Measurements from ENCODE around the gene TTC8.

TTC8 gene

GRCh38 chr14:88863167-88863566 is 38.7 kb downstream of the TTC8 start:
- DNase-seq (ENCODE audit: low read depth), result no peak
- no peak overlapping the region for H3K4me3 ChIP-seq (ENCODE audit: low read depth, low read length)
- no peak for TF ChIP-seq CTCF (IDR thresholded peaks at IDR 0.05; ENCODE audit: low read depth, low read length, missing control alignments)

GRCh38 chr14:88864198-88864597 is 39.7 kb downstream of the TTC8 start:
- no peak for TF ChIP-seq CTCF (IDR thresholded peaks at IDR 0.05; ENCODE audit: low read depth, low read length, missing control alignments)
- DNase-seq (ENCODE audit: low read depth), result no peak
- H3K4me3 ChIP-seq (ENCODE audit: low read depth, low read length), result no peak overlapping the region

- DNase-seq (ENCODE audit: low read depth), result no peak
- no peak for TF ChIP-seq CTCF (IDR thresholded peaks at IDR 0.05; ENCODE audit: low read depth, low read length, missing control alignments)
- H3K4me3 ChIP-seq (ENCODE audit: low read depth, low read length), result no peak overlapping the region
These were observed 41.9 kb downstream of the TTC8 start for GRCh38 chr14:88866305-88866704.

GRCh38 chr14:88868558-88869159 is 44.2 kb downstream of the TTC8 start:
- TF ChIP-seq CTCF (IDR thresholded peaks at IDR 0.05; ENCODE audit: low read depth, low read length, missing control alignments), result peak; percentile 20
- no peak overlapping the region for H3K4me3 ChIP-seq (ENCODE audit: low read depth, low read length)
- peak; percentile 10 for DNase-seq (ENCODE audit: low read depth)

GRCh38 chr14:88870777-88871176 is 46.3 kb downstream of the TTC8 start:
- H3K4me3 ChIP-seq (ENCODE audit: low read depth, low read length), result no peak overlapping the region
- no peak for DNase-seq (ENCODE audit: low read depth)
- TF ChIP-seq CTCF (IDR thresholded peaks at IDR 0.05; ENCODE audit: low read depth, low read length, missing control alignments), result no peak

GRCh38 chr14:88871429-88871828 is 47.0 kb downstream of the TTC8 start:
- no peak for DNase-seq (ENCODE audit: low read depth)
- no peak for TF ChIP-seq CTCF (IDR thresholded peaks at IDR 0.05; ENCODE audit: low read depth, low read length, missing control alignments)
- H3K4me3 ChIP-seq (ENCODE audit: low read depth, low read length), result no peak overlapping the region

- TF ChIP-seq CTCF (IDR thresholded peaks at IDR 0.05; ENCODE audit: low read depth, low read length, missing control alignments), result no peak
- no peak for DNase-seq (ENCODE audit: low read depth)
- H3K4me3 ChIP-seq (ENCODE audit: low read depth, low read length), result no peak overlapping the region
These were observed 48.5 kb downstream of the TTC8 start for GRCh38 chr14:88872976-88873375.

Data from GM12864 (cell line).